Mesendoderm (in vitro differentiated cells): Measurements from ENCODE around the gene MRNIP.

Source experiments
- DNase-seq: peaks from one replicate; pipeline ENCODE4 v3.0.0; 2013
- H2AK5ac ChIP-seq: 2 replicates; pipeline ENCODE4 v1.6.1; 2013; ENCODE audit warnings: low read length, inconsistent platforms
- H2BK120ac ChIP-seq: 2 replicates; pipeline ENCODE4 v1.6.1; 2013; ENCODE audit warnings: low read depth, mild to moderate bottlenecking, low read length, moderate library complexity, mixed read lengths
- H2BK15ac ChIP-seq: replicated peaks from 2 replicates; pipeline ENCODE4 v1.6.1; 2013; ENCODE audit warnings: low read depth, mild to moderate bottlenecking, moderate library complexity
- H2BK5ac ChIP-seq: 2 replicates; pipeline ENCODE4 v1.6.1; 2013; ENCODE audit warnings: low read length, inconsistent platforms
- H3K18ac ChIP-seq: 2 replicates; pipeline ENCODE4 v1.6.1; 2013; ENCODE audit warnings: mild to moderate bottlenecking, low read length, mixed read lengths
- H3K23ac ChIP-seq: one replicate; pipeline ENCODE4 v1.6.1; 2013; ENCODE audit warnings: low read length
- H3K27ac ChIP-seq: 2 replicates; pipeline ENCODE4 v1.5.1; 2013; ENCODE audit warnings: low read depth, mild to moderate bottlenecking, inconsistent platforms, low read length, moderate library complexity
- H3K27me3 ChIP-seq: 2 replicates; pipeline ENCODE4 v1.6.1; 2013; ENCODE audit warnings: low read length, control low read depth, mild to moderate bottlenecking, inconsistent platforms; ENCODE audit not compliant: insufficient read depth, poor library complexity
- H3K36me3 ChIP-seq: 2 replicates; pipeline ENCODE4 v1.6.1; 2013; ENCODE audit warnings: low read length, inconsistent platforms; ENCODE audit not compliant: control insufficient read depth, insufficient read depth
- H3K4ac ChIP-seq: one replicate; pipeline ENCODE4 v1.6.1; 2013; ENCODE audit warnings: low read depth, mild to moderate bottlenecking, low read length, moderate library complexity
- H3K4me1 ChIP-seq: 2 replicates; pipeline ENCODE4 v1.6.1; 2013; ENCODE audit warnings: low read depth, low read length, inconsistent platforms; ENCODE audit not compliant: control insufficient read depth
- H3K4me2 ChIP-seq: 2 replicates; pipeline ENCODE4 v1.6.1; 2013; ENCODE audit warnings: low read length
- H3K4me3 ChIP-seq: 2 replicates; pipeline ENCODE4 v1.5.1; 2013; ENCODE audit warnings: mild to moderate bottlenecking, low read length
- H3K56ac ChIP-seq: one replicate; pipeline ENCODE4 v1.6.1; 2013; ENCODE audit warnings: low read length
- H3K79me1 ChIP-seq: 2 replicates; pipeline ENCODE4 v1.6.1; 2013; ENCODE audit warnings: low read length, inconsistent platforms
- H3K79me2 ChIP-seq: 2 replicates; pipeline ENCODE4 v1.6.1; 2013; ENCODE audit warnings: mild to moderate bottlenecking, low read length; ENCODE audit not compliant: control insufficient read depth, insufficient read depth
- H3K9ac ChIP-seq: 2 replicates; pipeline ENCODE4 v1.6.1; 2013; ENCODE audit warnings: low read length, inconsistent platforms
- H4K5ac ChIP-seq: one replicate; pipeline ENCODE4 v1.6.1; 2013; ENCODE audit warnings: low read length
- H4K8ac ChIP-seq: one replicate; pipeline ENCODE4 v1.6.1; 2013; ENCODE audit warnings: low read depth, mild to moderate bottlenecking, control low read depth, low read length, moderate library complexity
- WGBS: extraction: QIAGEN DNeasy Blood & Tissue Kit; methylation state at CpG from one replicate; pipeline ENCODE4 v1.1.7; 2013; ENCODE audit warnings: low lambda C conversion rate, missing lambda C conversion rate; ENCODE audit not compliant: insufficient coverage; ENCODE audit errors: extremely low coverage; 5-methylcytosine and 5-hydroxymethylcytosine counted together

The MRNIP gene

DNA sequence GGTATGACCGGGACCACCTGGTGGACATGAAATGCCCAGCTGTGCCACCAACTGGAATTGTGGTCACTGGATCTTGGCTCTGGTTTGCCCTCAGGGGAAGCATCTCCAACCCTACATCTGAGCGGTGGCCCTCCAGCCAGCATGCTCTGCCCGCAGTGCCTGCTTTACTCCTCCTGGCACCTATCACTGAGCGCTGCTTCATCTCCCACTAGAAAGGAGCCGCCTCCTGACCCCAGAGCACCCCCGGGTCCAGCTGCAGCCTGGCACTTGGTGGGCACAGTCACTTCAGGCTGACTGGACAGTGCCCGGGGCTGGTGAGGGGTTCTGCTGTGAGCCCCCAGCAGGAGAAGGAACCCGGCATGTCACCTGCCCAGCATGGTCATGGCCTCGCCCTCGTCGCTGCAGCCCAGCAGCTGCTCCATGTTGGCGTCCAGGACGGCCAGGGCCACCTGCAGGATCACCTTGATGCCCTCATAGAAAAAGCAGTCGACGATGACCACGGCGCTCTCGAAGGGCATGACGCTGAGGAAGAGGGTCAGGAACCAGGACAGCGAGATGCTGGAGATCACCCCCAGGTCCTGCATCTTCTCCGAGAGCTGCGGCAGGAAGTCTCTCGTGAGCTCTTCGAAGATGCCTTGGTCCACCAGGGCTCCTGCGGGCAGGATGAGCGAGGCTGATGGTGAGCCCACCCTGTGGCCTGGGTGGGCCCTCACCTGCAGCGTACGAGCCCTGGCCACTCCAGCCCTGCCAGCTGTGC, 16.1 kb upstream of the MRNIP start:
- no peak overlapping the region for H4K8ac ChIP-seq
- H3K27me3 ChIP-seq, result no peaks in the 10 kb centered on the region
- H2BK5ac ChIP-seq, result no peak overlapping the region
- no peak overlapping the region for H3K23ac ChIP-seq
- H3K4me2 ChIP-seq, result no peak overlapping the region
- H2AK5ac ChIP-seq, result no peak overlapping the region
- no peak overlapping the region for H2BK15ac ChIP-seq
- H3K4me3 ChIP-seq, result no peak overlapping the region
- no peaks in the 10 kb centered on the region for H3K36me3 ChIP-seq
- no peak overlapping the region for H3K9ac ChIP-seq
- no peak overlapping the region for H3K18ac ChIP-seq
- no peak overlapping the region for H2BK120ac ChIP-seq
- H4K5ac ChIP-seq, result no peak overlapping the region
- H3K79me2 ChIP-seq, result no peaks in the 10 kb centered on the region
- H3K79me1 ChIP-seq, result no peaks in the 10 kb centered on the region
- H3K27ac ChIP-seq, result no peak overlapping the region
- no CpG with 5 or more reads among the region's 28 CpGs for WGBS
- H3K4me1 ChIP-seq, result no peaks in the 10 kb centered on the region
- no peak for DNase-seq
- no peak overlapping the region for H3K4ac ChIP-seq
- H3K56ac ChIP-seq, result no peak overlapping the region

DNA sequence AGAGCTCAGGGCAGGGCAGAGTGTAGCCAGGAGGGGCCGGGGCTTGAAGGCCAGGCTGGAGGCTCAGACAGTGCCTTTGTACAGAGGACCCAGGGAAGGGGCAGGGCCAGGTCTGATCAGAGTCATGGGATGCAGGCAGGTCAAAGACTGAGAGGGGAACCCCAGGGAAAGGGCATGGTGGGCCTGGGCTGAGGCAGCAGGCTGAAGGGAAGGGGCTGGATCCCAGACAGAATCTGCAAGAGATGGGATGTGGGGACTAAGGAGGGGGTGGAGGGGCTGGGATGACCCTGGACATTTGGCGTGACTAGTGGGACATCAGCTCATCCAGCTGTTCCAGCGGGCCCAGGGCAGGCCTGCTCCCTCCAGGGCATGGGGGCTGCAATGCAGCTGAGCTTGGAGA, 15.5 kb upstream of the MRNIP start:
- Histone ChIP-seq H3K4ac (no peak overlapping the region), H3K56ac (no peak overlapping the region), H3K79me2 (no peaks in the 10 kb centered on the region), H4K8ac (no peak overlapping the region), H3K4me1 (no peaks in the 10 kb centered on the region), H2BK5ac (no peak overlapping the region), H3K23ac (no peak overlapping the region), H3K4me3 (no peak overlapping the region), H4K5ac (no peak overlapping the region), H3K27ac (no peak overlapping the region), H2BK15ac (no peak overlapping the region), H3K4me2 (no peak overlapping the region), H2AK5ac (no peak overlapping the region), H3K9ac (no peak overlapping the region), H3K36me3 (no peaks in the 10 kb centered on the region), H2BK120ac (no peak overlapping the region), H3K27me3 (no peaks in the 10 kb centered on the region), H3K79me1 (no peaks in the 10 kb centered on the region), H3K18ac (no peak overlapping the region)
- no CpG with 5 or more reads among the region's 3 CpGs for WGBS
- DNase-seq, result no peak

DNA sequence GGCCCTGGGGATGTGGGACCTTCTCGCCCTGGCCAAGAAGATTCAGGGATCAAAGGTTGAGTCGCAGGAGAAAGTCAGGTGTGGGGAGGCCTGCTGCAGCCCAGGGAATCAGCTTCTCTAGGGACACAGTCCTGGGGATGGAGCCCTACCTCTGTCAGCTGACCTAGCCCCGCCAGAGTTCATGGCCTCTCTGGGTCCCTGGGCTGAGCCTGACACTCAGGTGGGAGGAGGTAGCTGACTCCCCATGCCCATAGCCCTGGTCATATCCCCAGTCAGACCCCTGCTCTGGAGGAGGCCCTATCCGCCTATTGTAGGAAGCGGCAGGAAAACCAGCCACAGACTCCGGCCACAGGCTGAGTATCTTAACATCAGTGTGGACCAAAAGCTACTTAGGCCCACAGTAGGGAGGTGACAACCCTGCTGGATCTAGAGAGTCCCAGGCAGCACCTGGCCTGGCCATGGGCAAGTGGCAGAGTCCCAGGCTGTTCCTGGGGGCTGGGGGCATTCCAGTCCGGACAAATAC, 15.0 kb upstream of the MRNIP start:
- no peak overlapping the region for H4K5ac ChIP-seq
- H3K4ac ChIP-seq, result no peak overlapping the region
- H2BK5ac ChIP-seq, result no peak overlapping the region
- no peak overlapping the region for H2BK120ac ChIP-seq
- no peaks in the 10 kb centered on the region for H3K36me3 ChIP-seq
- H3K4me2 ChIP-seq, result no peak overlapping the region
- no peak overlapping the region for H3K9ac ChIP-seq
- H3K79me1 ChIP-seq, result no peaks in the 10 kb centered on the region
- no CpG with 5 or more reads among the region's 7 CpGs for WGBS
- no peak for DNase-seq
- H3K4me1 ChIP-seq, result no peaks in the 10 kb centered on the region
- H3K79me2 ChIP-seq, result no peaks in the 10 kb centered on the region
- no peak overlapping the region for H3K4me3 ChIP-seq
- no peak overlapping the region for H2BK15ac ChIP-seq
- no peak overlapping the region for H2AK5ac ChIP-seq
- no peaks in the 10 kb centered on the region for H3K27me3 ChIP-seq
- H4K8ac ChIP-seq, result no peak overlapping the region
- no peak overlapping the region for H3K18ac ChIP-seq
- H3K56ac ChIP-seq, result no peak overlapping the region
- no peak overlapping the region for H3K23ac ChIP-seq
- no peak overlapping the region for H3K27ac ChIP-seq

DNA sequence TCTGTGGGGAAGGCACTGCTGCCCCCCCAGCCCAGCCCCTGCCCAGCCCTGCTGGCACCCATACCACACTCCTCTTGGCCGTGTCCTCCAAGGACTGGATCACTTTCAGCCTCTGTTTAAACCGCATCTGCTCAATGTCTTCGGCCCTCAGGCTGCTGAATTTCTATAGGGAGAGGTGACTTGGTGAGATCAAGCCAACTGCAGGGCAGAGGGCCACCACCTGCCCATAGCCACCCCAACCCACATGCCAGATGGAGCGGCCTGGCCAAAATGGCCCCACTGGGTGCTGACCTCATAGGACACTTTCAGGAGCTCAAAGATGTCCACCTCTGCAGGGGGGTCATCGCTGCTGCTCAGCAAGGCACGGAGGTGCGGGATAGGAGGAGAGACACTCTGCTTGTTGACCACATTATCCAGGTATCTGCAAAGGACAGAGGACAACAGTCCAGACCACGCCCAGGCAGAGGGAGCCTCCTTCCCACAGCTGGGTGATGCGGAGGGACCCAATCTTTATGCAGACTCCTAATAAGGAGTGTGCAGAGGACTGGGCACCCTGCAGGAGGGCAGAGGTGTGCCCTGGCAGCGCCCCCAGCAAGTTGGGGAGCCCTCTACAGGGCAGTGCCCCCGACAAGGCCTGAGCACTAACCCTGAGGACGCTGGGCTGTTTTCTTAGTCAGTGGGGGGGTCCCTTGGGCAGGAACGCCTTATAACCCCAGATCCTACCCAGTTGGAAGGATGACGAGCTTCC, 14.4 kb upstream of the MRNIP start:
- H2BK120ac ChIP-seq, result no peak overlapping the region
- no peaks in the 10 kb centered on the region for H3K36me3 ChIP-seq

DNA sequence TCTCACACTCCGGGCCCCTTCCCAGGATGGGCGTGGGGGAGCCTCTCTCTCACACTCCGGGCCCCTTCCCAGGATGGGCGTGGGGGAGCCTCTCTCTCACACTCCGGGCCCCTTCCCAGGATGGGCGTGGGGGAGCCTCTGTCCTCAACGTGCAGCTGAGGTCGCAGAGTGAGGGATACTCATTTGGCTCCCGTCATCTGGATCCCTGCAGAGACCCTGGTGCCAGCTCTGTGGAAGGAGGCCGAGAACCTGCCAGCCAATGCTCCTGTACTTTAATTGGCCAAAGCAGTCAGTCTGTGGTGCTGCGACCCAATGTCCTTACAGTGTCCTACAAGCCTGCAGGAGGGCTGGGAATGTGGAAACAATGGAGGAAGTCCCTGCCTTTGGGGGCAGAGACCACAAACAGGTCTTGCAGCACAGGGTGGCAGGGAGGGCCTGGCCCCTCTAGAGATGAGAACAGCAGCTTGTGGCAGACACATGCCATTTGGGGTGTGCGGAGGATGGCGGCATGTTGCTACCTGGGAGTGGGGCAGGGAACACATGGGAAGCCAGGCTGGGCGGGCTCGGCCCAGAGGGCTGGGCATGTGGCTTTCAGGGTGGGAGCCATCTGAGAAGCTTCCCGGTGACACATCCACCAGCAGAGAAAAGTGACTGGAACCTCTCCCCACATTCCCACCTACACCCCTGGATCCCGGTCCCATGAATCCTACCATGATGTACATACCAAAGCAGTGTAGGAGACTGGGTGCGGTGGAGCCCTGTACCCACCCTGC, 13.6 kb upstream of the MRNIP start:
- WGBS, result no CpG with 5 or more reads among the region's 18 CpGs
- Histone ChIP-seq H3K4me2 (no peak overlapping the region), H3K4me1 (no peaks in the 10 kb centered on the region), H4K5ac (no peak overlapping the region), H3K79me2 (no peaks in the 10 kb centered on the region), H3K56ac (no peak overlapping the region), H2AK5ac (no peak overlapping the region), H2BK5ac (no peak overlapping the region), H4K8ac (no peak overlapping the region), H2BK15ac (no peak overlapping the region), H3K79me1 (no peaks in the 10 kb centered on the region), H3K9ac (no peak overlapping the region), H2BK120ac (no peak overlapping the region), H3K4me3 (no peak overlapping the region), H3K23ac (no peak overlapping the region), H3K18ac (no peak overlapping the region), H3K4ac (no peak overlapping the region), H3K36me3 (no peaks in the 10 kb centered on the region), H3K27ac (no peak overlapping the region), H3K27me3 (no peaks in the 10 kb centered on the region)
- no peak for DNase-seq

More for the DNA sequence above, 14.4 kb upstream of the MRNIP start:
- Histone ChIP-seq H3K27ac (no peak overlapping the region), H3K23ac (no peak overlapping the region), H3K79me2 (no peaks in the 10 kb centered on the region), H3K4me2 (no peak overlapping the region), H3K9ac (no peak overlapping the region), H3K18ac (no peak overlapping the region), H3K27me3 (no peaks in the 10 kb centered on the region), H3K4ac (no peak overlapping the region), H4K5ac (no peak overlapping the region), H3K79me1 (no peaks in the 10 kb centered on the region), H2BK15ac (no peak overlapping the region), H2AK5ac (no peak overlapping the region), H2BK5ac (no peak overlapping the region), H3K4me1 (no peaks in the 10 kb centered on the region), H4K8ac (no peak overlapping the region), H3K4me3 (no peak overlapping the region), H3K56ac (no peak overlapping the region)
- WGBS, result no CpG with 5 or more reads among the region's 14 CpGs
- DNase-seq, result no peak
